Brain microvascular endothelial cell (primary cell): Measurements from ENCODE around the gene CFAP92.

Source experiments
- DNase-seq: peaks from one replicate; pipeline ENCODE4 v3.0.0-alpha.2; 2020
- H3K27ac ChIP-seq: fragments of 250-450 bp; sonication (Bioruptor Pico); 2 replicates; pipeline ENCODE4 v1.5.1; 2020; ENCODE audit warnings: mild to moderate bottlenecking, moderate library complexity
- H3K27me3 ChIP-seq: fragments of 250-450 bp; sonication (Bioruptor Pico); replicated peaks from 2 replicates; pipeline ENCODE4 v1.5.1; 2020; ENCODE audit warnings: mild to moderate bottlenecking
- H3K36me3 ChIP-seq: fragments of 250-450 bp; sonication (Bioruptor Pico); replicated peaks from 2 replicates; pipeline ENCODE4 v1.5.1; 2020; ENCODE audit warnings: mild to moderate bottlenecking
- H3K4me3 ChIP-seq: 2 replicates; pipeline ENCODE4 v1.5.1; 2011; ENCODE audit warnings: low read depth, mild to moderate bottlenecking, control low read depth, low read length, moderate library complexity
- in situ Hi-C: cut with HindIII; loops from 2 replicates; pipeline ENCODE4 v1.10.0; 2017; ENCODE audit warnings: low sequenced_read_pairs, low pct_ligation_motif_present
- TF ChIP-seq, protein P1 (sequence below): IDR thresholded peaks from 2 replicates; pipeline ENCODE4 v1.5.1; 2011; ENCODE audit warnings: low read depth, mild to moderate bottlenecking, moderate library complexity, low read length, control low read depth, inconsistent platforms; ENCODE audit errors: missing control alignments

The CFAP92 gene

DNA sequence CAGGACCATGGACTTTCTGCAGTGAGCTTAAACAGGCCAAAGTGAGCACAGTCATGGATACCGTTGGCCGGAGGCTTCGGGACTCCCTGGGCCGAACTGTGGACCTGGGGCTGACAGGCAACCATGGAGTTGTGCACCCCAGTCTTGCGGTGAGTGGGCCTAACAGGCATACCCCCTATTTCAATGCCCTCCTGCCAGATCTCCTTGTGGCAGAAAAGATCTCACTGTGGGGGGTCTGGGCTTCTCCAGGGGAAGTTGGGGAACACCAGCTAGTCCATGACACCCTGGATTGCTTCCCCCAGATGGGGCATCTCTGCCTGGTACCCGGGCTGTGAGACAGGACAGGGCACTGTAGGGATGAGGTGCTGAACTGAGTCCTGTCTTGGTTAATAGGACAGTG, 84.9 kb downstream of the CFAP92 start:
- in situ Hi-C loops = no loop called here
- H3K27me3 ChIP-seq = no peaks in the 10 kb centered on the region
- H3K36me3 ChIP-seq = peaks cover 82% of the 10 kb centered on the region
- H3K27ac ChIP-seq = no peak overlapping the region
- TF ChIP-seq, protein P1, sequence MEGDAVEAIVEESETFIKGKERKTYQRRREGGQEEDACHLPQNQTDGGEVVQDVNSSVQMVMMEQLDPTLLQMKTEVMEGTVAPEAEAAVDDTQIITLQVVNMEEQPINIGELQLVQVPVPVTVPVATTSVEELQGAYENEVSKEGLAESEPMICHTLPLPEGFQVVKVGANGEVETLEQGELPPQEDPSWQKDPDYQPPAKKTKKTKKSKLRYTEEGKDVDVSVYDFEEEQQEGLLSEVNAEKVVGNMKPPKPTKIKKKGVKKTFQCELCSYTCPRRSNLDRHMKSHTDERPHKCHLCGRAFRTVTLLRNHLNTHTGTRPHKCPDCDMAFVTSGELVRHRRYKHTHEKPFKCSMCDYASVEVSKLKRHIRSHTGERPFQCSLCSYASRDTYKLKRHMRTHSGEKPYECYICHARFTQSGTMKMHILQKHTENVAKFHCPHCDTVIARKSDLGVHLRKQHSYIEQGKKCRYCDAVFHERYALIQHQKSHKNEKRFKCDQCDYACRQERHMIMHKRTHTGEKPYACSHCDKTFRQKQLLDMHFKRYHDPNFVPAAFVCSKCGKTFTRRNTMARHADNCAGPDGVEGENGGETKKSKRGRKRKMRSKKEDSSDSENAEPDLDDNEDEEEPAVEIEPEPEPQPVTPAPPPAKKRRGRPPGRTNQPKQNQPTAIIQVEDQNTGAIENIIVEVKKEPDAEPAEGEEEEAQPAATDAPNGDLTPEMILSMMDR = no peak
- no peak for DNase-seq
- H3K4me3 ChIP-seq = no peak overlapping the region

DNA sequence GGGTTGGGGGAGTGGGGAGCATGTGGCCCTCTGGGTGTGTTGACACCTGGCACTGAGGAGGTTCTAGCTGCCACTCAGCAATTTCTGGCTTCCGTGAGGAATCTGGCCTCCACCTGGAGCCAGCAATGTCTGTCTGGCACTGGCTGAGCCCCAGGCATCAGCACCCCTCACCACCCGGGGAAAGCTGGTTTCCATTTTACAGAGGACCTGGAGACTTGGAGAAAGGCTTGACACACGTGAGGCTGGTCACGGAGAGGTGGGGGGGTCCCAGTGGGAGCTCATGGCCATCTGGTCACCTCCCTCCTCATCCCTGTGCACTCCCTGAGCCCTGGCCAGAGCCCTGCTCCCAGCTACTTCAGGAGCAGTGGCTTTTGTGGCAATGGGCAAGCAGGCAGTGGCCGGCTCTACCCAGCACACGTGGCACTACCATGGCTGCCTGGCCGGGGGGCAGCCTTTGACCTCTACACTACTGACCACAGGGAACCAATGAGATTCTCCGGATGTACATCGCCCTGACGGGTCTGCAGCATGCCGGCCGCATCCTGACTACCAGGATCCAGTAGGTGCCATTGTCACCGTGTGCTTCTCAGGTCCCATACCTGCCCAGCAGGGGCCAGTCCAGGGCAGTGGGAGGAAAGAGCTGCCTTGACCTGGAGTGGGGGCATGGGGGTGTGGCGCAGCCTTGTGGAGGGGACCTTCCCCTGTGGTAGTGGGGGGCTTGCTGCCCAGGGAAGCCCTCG, 86.0 kb downstream of the CFAP92 start:
- peaks cover 84% of the 10 kb centered on the region for H3K36me3 ChIP-seq
- H3K27ac ChIP-seq = no peak overlapping the region

DNA sequence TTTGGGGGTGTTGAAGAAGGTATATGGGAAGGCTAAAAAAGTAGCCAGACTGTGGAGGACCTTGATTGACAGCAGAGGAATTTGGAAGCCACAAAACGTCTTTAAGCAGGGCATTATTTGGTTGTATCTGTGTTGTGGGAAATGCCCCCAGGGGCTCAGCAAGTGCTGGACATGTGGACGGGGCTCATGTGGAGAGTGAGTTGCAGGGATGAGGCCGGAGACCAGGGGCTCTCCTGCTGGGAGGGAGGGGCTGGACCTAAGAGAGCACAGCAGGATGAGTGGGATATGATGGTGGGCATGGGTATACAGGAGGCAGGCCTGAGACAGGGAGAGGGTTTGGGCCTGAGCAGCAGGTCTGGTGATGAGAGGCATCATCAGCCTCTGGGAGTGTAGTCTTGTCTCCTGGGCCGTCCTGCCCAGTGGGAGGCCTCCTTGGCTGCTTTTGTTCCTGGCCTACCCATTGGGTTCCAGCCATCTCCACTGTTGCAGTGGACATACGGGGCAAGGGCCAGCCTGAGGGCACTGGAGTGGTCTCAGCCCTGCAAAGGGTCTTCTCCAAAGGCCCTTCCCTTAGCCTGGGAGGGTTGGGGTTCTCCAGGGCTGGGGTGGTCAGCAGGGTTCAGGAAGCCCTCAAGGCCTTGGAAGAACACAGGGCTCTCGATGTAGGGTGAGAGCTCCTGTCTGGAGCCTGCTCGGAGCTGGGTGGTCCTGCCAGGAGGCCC, 86.9 kb downstream of the CFAP92 start:
- Histone ChIP-seq H3K4me3 (no peak overlapping the region), H3K27ac (no peak overlapping the region), H3K27me3 (no peaks in the 10 kb centered on the region), H3K36me3 (peaks cover 81% of the 10 kb centered on the region)
- TF ChIP-seq, protein P1 = no peak
- in situ Hi-C loops = no loop called here
- DNase-seq = no peak

More for the DNA sequence above, 86.0 kb downstream of the CFAP92 start:
- no peak overlapping the region for H3K4me3 ChIP-seq
- TF ChIP-seq, protein P1 = no peak
- H3K27me3 ChIP-seq = no peaks in the 10 kb centered on the region
- DNase-seq = no peak
- in situ Hi-C loops = no loop called here

DNA sequence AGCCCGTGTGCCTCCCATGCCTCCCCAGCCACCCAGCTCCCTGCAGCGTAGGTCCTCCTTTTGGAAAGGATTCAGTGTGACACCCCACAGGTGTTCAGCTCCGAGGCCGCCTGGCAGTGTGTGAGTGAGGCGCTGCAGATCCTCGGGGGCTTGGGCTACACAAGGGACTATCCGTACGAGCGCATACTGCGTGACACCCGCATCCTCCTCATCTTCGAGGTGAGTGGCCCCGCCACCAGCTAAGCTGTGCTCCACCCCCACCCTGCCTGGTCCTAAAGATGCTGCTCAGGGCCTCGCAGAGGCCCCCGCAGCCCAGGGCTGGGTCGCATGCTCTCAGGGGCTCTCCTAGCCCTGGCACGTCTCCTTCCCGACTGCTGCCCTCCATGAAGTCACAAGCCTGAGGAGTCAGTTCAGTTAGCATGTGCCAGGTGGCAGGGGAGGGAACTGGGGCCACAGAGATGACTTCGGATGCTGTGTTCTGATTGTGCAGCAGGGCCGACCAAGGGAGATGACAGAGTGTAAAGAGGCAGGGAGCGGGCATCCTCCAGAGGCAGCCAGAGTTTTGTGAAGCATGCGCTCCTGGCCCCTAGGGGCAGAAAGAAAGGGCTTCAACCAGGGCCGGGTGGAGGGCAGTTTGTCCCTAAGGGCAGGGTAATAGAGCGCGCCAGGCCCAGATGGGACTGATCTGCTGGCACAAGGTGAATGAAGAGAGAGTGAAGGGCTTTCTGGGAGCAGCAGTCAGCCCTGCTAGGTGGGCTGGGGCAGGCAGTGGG, 87.7 kb downstream of the CFAP92 start:
- TF ChIP-seq, protein P1 = no peak
- no peaks in the 10 kb centered on the region for H3K27me3 ChIP-seq
- H3K27ac ChIP-seq = no peak overlapping the region
- H3K36me3 ChIP-seq = peaks cover 84% of the 10 kb centered on the region
- in situ Hi-C loops = no loop called here
- H3K4me3 ChIP-seq = no peak overlapping the region
- DNase-seq = no peak

DNA sequence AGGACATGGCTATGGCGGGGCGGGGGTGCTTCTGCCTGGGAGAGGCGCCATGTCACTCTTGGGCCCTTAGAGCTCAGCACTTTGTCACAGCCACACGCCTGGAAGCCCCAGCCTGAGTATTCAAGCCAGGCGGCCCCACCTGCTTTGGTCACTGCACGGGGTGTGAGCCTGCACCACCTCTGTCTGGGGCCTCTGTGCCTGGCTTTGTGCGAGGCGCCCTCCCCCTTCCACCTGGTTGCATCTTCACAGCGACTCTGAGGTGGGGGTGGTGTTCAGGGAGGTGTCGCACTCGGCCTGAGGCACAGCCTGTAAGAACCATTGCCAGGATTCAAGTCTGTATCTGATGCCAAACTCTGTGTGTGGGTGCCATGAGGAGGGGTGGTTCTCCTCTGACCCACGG, 90.4 kb downstream of the CFAP92 start:
- no peak overlapping the region for H3K27ac ChIP-seq
- peaks cover 80% of the 10 kb centered on the region for H3K36me3 ChIP-seq
- TF ChIP-seq, protein P1 = no peak
- no peak overlapping the region for H3K4me3 ChIP-seq
- H3K27me3 ChIP-seq = no peaks in the 10 kb centered on the region
- DNase-seq = no peak
- in situ Hi-C loops = no loop called here
